Measurements from ENCODE around the gene OR52B2. TPM values are rescaled to one million over a fixed set of nuclear protein-coding genes. Genes with fewer than 3 reads are reported as not detected.
"Not testable (repeated sequence)": the region's sequence is repeated elsewhere in the genome, so short reads cannot be mapped to it uniquely, and the experiment has no call there.

OR52B2 gene
- total RNA-seq, 1 experiment from 2014 or later, result not detected

GRCh38 chr11:6142936-6143335 lies 27.2 kb downstream of the OR52B2 start:
- POLR2A ChIA-PET, result no interaction called here
- Mint-ChIP-seq H3K4me3 (ENCODE audit: unreplicated experiment) (no peak overlapping the region), H3K4me1 (ENCODE audit: insufficient read depth, unreplicated experiment) (no peaks in the 10 kb centered on the region), H3K27me3 (ENCODE audit: insufficient read depth, unreplicated experiment) (peaks cover 34% of the 10 kb centered on the region), H3K27ac (ENCODE audit: low read depth, unreplicated experiment) (no peak overlapping the region), H3K36me3 (ENCODE audit: insufficient read depth, unreplicated experiment) (no peaks in the 10 kb centered on the region), H3K9me3 (ENCODE audit: unreplicated experiment) (peaks cover 7% of the 10 kb centered on the region)
- intact Hi-C loops (cut with micrococcal nuclease), result no loop called here
- DNase-seq (ENCODE audit: unreplicated experiment), result no peak
- CTCF ChIA-PET, result interaction anchor here (0.7 to 2.6 kb wide), 4 partner anchors 172 to 1965 kb away, joined by 3 to 9 read pairs (median 4); no protein-coding TSS in a partner anchor
- no TSS peak for BruUV-seq (replicated peaks)
- TF ChIP-seq, protein P1, sequence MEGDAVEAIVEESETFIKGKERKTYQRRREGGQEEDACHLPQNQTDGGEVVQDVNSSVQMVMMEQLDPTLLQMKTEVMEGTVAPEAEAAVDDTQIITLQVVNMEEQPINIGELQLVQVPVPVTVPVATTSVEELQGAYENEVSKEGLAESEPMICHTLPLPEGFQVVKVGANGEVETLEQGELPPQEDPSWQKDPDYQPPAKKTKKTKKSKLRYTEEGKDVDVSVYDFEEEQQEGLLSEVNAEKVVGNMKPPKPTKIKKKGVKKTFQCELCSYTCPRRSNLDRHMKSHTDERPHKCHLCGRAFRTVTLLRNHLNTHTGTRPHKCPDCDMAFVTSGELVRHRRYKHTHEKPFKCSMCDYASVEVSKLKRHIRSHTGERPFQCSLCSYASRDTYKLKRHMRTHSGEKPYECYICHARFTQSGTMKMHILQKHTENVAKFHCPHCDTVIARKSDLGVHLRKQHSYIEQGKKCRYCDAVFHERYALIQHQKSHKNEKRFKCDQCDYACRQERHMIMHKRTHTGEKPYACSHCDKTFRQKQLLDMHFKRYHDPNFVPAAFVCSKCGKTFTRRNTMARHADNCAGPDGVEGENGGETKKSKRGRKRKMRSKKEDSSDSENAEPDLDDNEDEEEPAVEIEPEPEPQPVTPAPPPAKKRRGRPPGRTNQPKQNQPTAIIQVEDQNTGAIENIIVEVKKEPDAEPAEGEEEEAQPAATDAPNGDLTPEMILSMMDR (IDR thresholded peaks at IDR 0.05; ENCODE audit: unreplicated experiment), result no peak

- POLR2A ChIA-PET; CTCF ChIA-PET; H3K4me1 Mint-ChIP-seq (ENCODE audit: insufficient read depth, unreplicated experiment); intact Hi-C loops (cut with micrococcal nuclease); H3K9me3 Mint-ChIP-seq (ENCODE audit: unreplicated experiment); H3K36me3 Mint-ChIP-seq (ENCODE audit: insufficient read depth, unreplicated experiment); H3K4me3 Mint-ChIP-seq (ENCODE audit: unreplicated experiment); H3K27ac Mint-ChIP-seq (ENCODE audit: low read depth, unreplicated experiment); DNase-seq (ENCODE audit: unreplicated experiment); BruUV-seq (replicated peaks): not testable (repeated sequence)
- peaks cover 44% of the 10 kb centered on the region for H3K27me3 Mint-ChIP-seq (ENCODE audit: insufficient read depth, unreplicated experiment)
Observed at GRCh38 chr11:6135936-6136335, 34.2 kb downstream of the OR52B2 start.

GRCh38 chr11:6132431-6132830 lies 37.7 kb downstream of the OR52B2 start:
- no peak overlapping the region for H3K4me3 Mint-ChIP-seq (ENCODE audit: unreplicated experiment)
- H3K36me3 Mint-ChIP-seq (ENCODE audit: insufficient read depth, unreplicated experiment), result no peaks in the 10 kb centered on the region
- ChIA-PET CTCF (no interaction called here), POLR2A (no interaction called here)
- peaks cover 25% of the 10 kb centered on the region for H3K27me3 Mint-ChIP-seq (ENCODE audit: insufficient read depth, unreplicated experiment)
- TF ChIP-seq, protein P1 (IDR thresholded peaks at IDR 0.05; ENCODE audit: unreplicated experiment), result no peak
- no TSS peak for BruUV-seq (replicated peaks)
- no peaks in the 10 kb centered on the region for H3K4me1 Mint-ChIP-seq (ENCODE audit: insufficient read depth, unreplicated experiment)
- intact Hi-C loops (cut with micrococcal nuclease), result no loop called here
- H3K9me3 Mint-ChIP-seq (ENCODE audit: unreplicated experiment), result no peaks in the 10 kb centered on the region
- no peak overlapping the region for H3K27ac Mint-ChIP-seq (ENCODE audit: low read depth, unreplicated experiment)
- no peak for DNase-seq (ENCODE audit: unreplicated experiment)

- no TSS peak for BruUV-seq (replicated peaks)
- Mint-ChIP-seq H3K9me3 (ENCODE audit: unreplicated experiment) (no peaks in the 10 kb centered on the region), H3K27me3 (ENCODE audit: insufficient read depth, unreplicated experiment) (peaks cover 4% of the 10 kb centered on the region), H3K27ac (ENCODE audit: low read depth, unreplicated experiment) (no peak overlapping the region), H3K4me1 (ENCODE audit: insufficient read depth, unreplicated experiment) (no peaks in the 10 kb centered on the region), H3K4me3 (ENCODE audit: unreplicated experiment) (no peak overlapping the region), H3K36me3 (ENCODE audit: insufficient read depth, unreplicated experiment) (no peaks in the 10 kb centered on the region)
- CTCF ChIA-PET, result no interaction called here
- intact Hi-C loops (cut with micrococcal nuclease), result no loop called here
- POLR2A ChIA-PET, result no interaction called here
- DNase-seq (ENCODE audit: unreplicated experiment), result no peak
- TF ChIP-seq, protein P1 (IDR thresholded peaks at IDR 0.05; ENCODE audit: unreplicated experiment), result no peak
Observed at GRCh38 chr11:6129635-6130034, 40.5 kb downstream of the OR52B2 start.

- no peak for DNase-seq (ENCODE audit: unreplicated experiment)
- TF ChIP-seq, protein P1 (IDR thresholded peaks at IDR 0.05; ENCODE audit: unreplicated experiment), result no peak
- no peaks in the 10 kb centered on the region for H3K4me1 Mint-ChIP-seq (ENCODE audit: insufficient read depth, unreplicated experiment)
- intact Hi-C loops (cut with micrococcal nuclease), result no loop called here
- no TSS peak for BruUV-seq (replicated peaks)
- no peaks in the 10 kb centered on the region for H3K9me3 Mint-ChIP-seq (ENCODE audit: unreplicated experiment)
- H3K27ac Mint-ChIP-seq (ENCODE audit: low read depth, unreplicated experiment), result no peak overlapping the region
- H3K4me3 Mint-ChIP-seq (ENCODE audit: unreplicated experiment), result no peak overlapping the region
- ChIA-PET POLR2A (no interaction called here), CTCF (no interaction called here)
- no peaks in the 10 kb centered on the region for H3K27me3 Mint-ChIP-seq (ENCODE audit: insufficient read depth, unreplicated experiment)
- no peaks in the 10 kb centered on the region for H3K36me3 Mint-ChIP-seq (ENCODE audit: insufficient read depth, unreplicated experiment)
Observed at GRCh38 chr11:6129011-6129410, 41.1 kb downstream of the OR52B2 start.

Data from MCF 10A (cell line).